AG04449 (cell line): ENCODE results near the gene COMMD6.

Experiments used
- CTCF ChIA-PET: fragments of 350-600 bp; formaldehyde crosslinking; extraction: SDS; loops from one replicate; lab custom pipeline; 2021; ENCODE audit warnings: antibody characterized with exemption; lab: Yijun Ruan, JAX
- POLR2A ChIA-PET: fragments of 400-600, 350-600 bp; formaldehyde crosslinking; extraction: SDS; loops from one replicate; lab custom pipeline; 2020; ENCODE audit warnings: antibody characterized with exemption, inconsistent platforms; lab: Yijun Ruan, JAX
- DNase-seq: peaks from one replicate; pipeline ENCODE4 v3.0.0-alpha.2; 2010; ENCODE audit warnings: low read depth, low spot score
- H3K4me3 ChIP-seq: 2 replicates; pipeline ENCODE4 v1.5.1; 2011; ENCODE audit warnings: low read depth, mild to moderate bottlenecking, control low read depth, low read length
- TF ChIP-seq, protein P1 (sequence below): IDR thresholded peaks from one replicate; pipeline ENCODE4 v1.5.1; 2011; ENCODE audit warnings: mild to moderate bottlenecking, moderate library complexity, low read length, control low read depth, inconsistent platforms; ENCODE audit not compliant: insufficient read depth; ENCODE audit errors: missing control alignments

The COMMD6 gene

DNA sequence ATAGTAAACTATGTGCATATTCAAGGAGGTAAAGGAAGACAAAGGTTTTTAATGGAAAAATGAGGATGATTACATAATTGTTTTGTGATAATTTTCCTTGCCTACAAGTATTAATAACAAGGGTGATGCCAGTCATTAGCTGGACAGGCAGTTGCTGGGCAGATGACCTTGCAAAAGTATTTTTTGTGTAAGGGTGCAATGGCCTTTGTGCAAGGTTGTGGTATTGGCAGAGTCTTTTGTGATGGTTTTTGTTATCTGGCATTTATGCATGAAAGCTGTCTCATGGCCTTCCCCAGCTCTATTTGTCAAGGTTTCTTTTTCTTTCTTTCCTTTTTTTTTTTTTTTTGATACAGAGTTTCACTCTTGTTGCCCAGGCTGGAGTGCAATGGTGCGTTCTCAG lies 4.3 kb upstream of the COMMD6 start:
- TF ChIP-seq, protein P1, sequence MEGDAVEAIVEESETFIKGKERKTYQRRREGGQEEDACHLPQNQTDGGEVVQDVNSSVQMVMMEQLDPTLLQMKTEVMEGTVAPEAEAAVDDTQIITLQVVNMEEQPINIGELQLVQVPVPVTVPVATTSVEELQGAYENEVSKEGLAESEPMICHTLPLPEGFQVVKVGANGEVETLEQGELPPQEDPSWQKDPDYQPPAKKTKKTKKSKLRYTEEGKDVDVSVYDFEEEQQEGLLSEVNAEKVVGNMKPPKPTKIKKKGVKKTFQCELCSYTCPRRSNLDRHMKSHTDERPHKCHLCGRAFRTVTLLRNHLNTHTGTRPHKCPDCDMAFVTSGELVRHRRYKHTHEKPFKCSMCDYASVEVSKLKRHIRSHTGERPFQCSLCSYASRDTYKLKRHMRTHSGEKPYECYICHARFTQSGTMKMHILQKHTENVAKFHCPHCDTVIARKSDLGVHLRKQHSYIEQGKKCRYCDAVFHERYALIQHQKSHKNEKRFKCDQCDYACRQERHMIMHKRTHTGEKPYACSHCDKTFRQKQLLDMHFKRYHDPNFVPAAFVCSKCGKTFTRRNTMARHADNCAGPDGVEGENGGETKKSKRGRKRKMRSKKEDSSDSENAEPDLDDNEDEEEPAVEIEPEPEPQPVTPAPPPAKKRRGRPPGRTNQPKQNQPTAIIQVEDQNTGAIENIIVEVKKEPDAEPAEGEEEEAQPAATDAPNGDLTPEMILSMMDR: no peak
- H3K4me3 ChIP-seq: no peak overlapping the region
- ChIA-PET CTCF (interaction anchor here (0.9 to 5.2 kb wide), 6 partner anchors 7 to 170 kb away, joined by 3 to 56 read pairs (median 21); partner anchors contain the start of genes TBC1D4 and UCHL3), POLR2A (interaction anchor here (4.2 kb wide), 1 partner anchor 8 kb away, joined by 31 read pairs; no protein-coding TSS in a partner anchor)
- DNase-seq: no peak

- POLR2A ChIA-PET: no interaction called here
- TF ChIP-seq, protein P1: no peak
- CTCF ChIA-PET: interaction anchor here (0.9 to 5.2 kb wide), 7 partner anchors 9 to 169 kb away, joined by 3 to 44 read pairs (median 4); partner anchors contain the start of genes TBC1D4 and UCHL3
- no peak overlapping the region for H3K4me3 ChIP-seq
- no peak for DNase-seq
Observed at GRCh38 chr13:75541287-75541686, 3.6 kb upstream of the COMMD6 start.

GRCh38 chr13:75533861-75534260 lies 3.8 kb downstream of the COMMD6 start:
- TF ChIP-seq, protein P1: no peak
- H3K4me3 ChIP-seq: no peak overlapping the region
- ChIA-PET POLR2A (interaction anchor here (0.5 to 2.6 kb wide), 4 partner anchors 10 to 176 kb away, joined by 3 to 31 read pairs (median 3); no protein-coding TSS in a partner anchor), CTCF (interaction anchor here (1.0 to 6.4 kb wide), 8 partner anchors 10 to 207 kb away, joined by 3 to 56 read pairs (median 6); partner anchors contain the start of genes TBC1D4 and UCHL3)
- DNase-seq: no peak

GRCh38 chr13:75530549-75530961 lies 7.1 kb downstream of the COMMD6 start:
- POLR2A ChIA-PET: interaction anchor here (1.5 kb wide), 1 partner anchor 49 kb away, joined by 4 read pairs; the partner anchor contains the start of gene TBC1D4
- TF ChIP-seq, protein P1: no peak
- CTCF ChIA-PET: interaction anchor here (1.3 to 1.6 kb wide), 3 partner anchors 9 to 48 kb away, joined by 4 to 6 read pairs (median 5); partner anchors contain the start of gene TBC1D4
- H3K4me3 ChIP-seq: no peak overlapping the region
- DNase-seq: no peak

DNA sequence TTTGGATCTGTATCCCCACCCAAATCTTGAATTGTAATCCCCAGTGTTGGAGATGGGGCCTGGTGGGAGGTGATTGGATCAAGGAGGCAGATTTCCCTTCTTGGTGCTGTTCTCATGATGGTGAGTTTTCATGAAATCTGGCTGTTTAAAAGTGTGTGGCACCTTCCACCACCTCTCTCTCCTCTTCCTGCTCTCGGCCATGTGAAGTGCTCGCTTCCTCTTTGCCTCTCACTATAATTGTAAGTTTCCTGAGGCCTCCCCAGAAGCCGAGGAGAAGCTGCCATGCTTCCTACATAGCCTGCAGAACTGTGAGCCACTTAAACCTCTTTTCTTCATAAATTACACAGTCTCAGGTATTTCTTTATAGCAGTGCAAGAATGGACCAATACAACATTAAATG lies 15.7 kb downstream of the COMMD6 start:
- ChIA-PET POLR2A (no interaction called here), CTCF (interaction anchor here (1.3 to 1.5 kb wide), 2 partner anchors 10 to 39 kb away, joined by 3 to 4 read pairs; partner anchors contain the start of gene TBC1D4)
- no peak overlapping the region for H3K4me3 ChIP-seq

GRCh38 chr13:75518439-75519088 lies 19.1 kb downstream of the COMMD6 start:
- no peak overlapping the region for H3K4me3 ChIP-seq
- TF ChIP-seq, protein P1: no peak
- POLR2A ChIA-PET: interaction anchor here (0.6 kb wide), 1 partner anchor 16 kb away, joined by 3 read pairs; no protein-coding TSS in a partner anchor
- DNase-seq: no peak
- CTCF ChIA-PET: no interaction called here

More for the DNA sequence above, 15.7 kb downstream of the COMMD6 start:
- TF ChIP-seq, protein P1: no peak
- DNase-seq: no peak
